IMR-90 (cell line): ENCODE data around the gene TMEM181. TPM values are rescaled to one million over a fixed set of nuclear protein-coding genes. Genes with fewer than 3 reads are reported as not detected.

Experiments
- ATAC-seq: fragments of 200-7000 bp; cut with Tn5 transposase; 2 replicates; pipeline ENCODE4 v1.9.1; 2020; ENCODE audit warnings: low read depth, mild to moderate bottlenecking, moderate library complexity
- BruUV-seq: library from RNA; stranded (reverse); fragments of 400-500 nt; replicated peaks from 2 replicates; lab custom pipeline; 2021; lab: Mats Ljungman, UMichigan
- CTCF ChIA-PET: fragments of 300-600 bp; formaldehyde crosslinking; extraction: SDS; loops from one replicate; lab custom pipeline; 2021; ENCODE audit warnings: antibody characterized with exemption; lab: Yijun Ruan, JAX
- POLR2A ChIA-PET: fragments of 300-600 bp; sonication (Branson Sonifier 250); formaldehyde crosslinking; loops from one replicate; lab custom pipeline; 2022; ENCODE audit warnings: antibody characterized with exemption; ENCODE audit not compliant: unreplicated experiment; lab: Charles Lee
- DNase-seq: peaks from one replicate; pipeline ENCODE4 v3.0.0; 2013
- H2AFZ ChIP-seq: replicated peaks from 2 replicates; pipeline ENCODE3; 2013; ENCODE audit warnings: low read length, mild to moderate bottlenecking; ENCODE audit not compliant: poor library complexity
- H2AK5ac ChIP-seq: 2 replicates; pipeline ENCODE4 v1.6.1; 2013; ENCODE audit warnings: low read depth, low read length, inconsistent platforms
- H2AK9ac ChIP-seq: replicated peaks from 2 replicates; pipeline ENCODE3; 2013; ENCODE audit warnings: mild to moderate bottlenecking, low read depth, low read length, moderate library complexity; ENCODE audit not compliant: poor library complexity
- H2BK120ac ChIP-seq: 2 replicates; pipeline ENCODE4 v1.6.1; 2013; ENCODE audit warnings: low read depth, low read length, inconsistent platforms
- H2BK15ac ChIP-seq: 3 replicates; pipeline ENCODE4 v1.6.1; 2013; ENCODE audit warnings: low read depth, low read length, inconsistent platforms
- H2BK20ac ChIP-seq: 2 replicates; pipeline ENCODE4 v1.6.1; 2013; ENCODE audit warnings: low read depth, mild to moderate bottlenecking, inconsistent platforms, low read length, moderate library complexity
- H2BK5ac ChIP-seq: 2 replicates; pipeline ENCODE4 v1.6.1; 2013; ENCODE audit warnings: mild to moderate bottlenecking, low read depth, low read length, inconsistent platforms; ENCODE audit not compliant: poor library complexity, severe bottlenecking
- H3K14ac ChIP-seq: replicated peaks from 2 replicates; pipeline ENCODE4 v1.6.1; 2013; ENCODE audit warnings: low read depth, low read length, inconsistent platforms
- H3K18ac ChIP-seq: 2 replicates; pipeline ENCODE4 v1.6.1; 2013; ENCODE audit warnings: low read depth, low read length, control low read depth
- H3K23ac ChIP-seq: 2 replicates; pipeline ENCODE4 v1.6.1; 2013; ENCODE audit warnings: low read depth, low read length, inconsistent platforms
- H3K27ac ChIP-seq: 2 replicates; pipeline ENCODE4 v1.5.1; 2013; ENCODE audit warnings: mild to moderate bottlenecking, control low read depth, low read length; ENCODE audit not compliant: insufficient read depth
- H3K27me3 ChIP-seq: 2 replicates; pipeline ENCODE4 v1.6.1; 2013; ENCODE audit warnings: low read length; ENCODE audit not compliant: control insufficient read depth, insufficient read depth
- H3K36me3 ChIP-seq: 2 replicates; pipeline ENCODE4 v1.6.1; 2013; ENCODE audit warnings: low read length, mixed read lengths; ENCODE audit not compliant: control insufficient read depth, insufficient read depth
- H3K4ac ChIP-seq: 2 replicates; pipeline ENCODE4 v1.6.1; 2013; ENCODE audit warnings: low read depth, low read length, inconsistent platforms
- H3K4me1 ChIP-seq: 2 replicates; pipeline ENCODE4 v1.6.1; 2013; ENCODE audit warnings: low read length, mixed read lengths; ENCODE audit not compliant: control insufficient read depth, insufficient read depth
- H3K4me2 ChIP-seq: 2 replicates; pipeline ENCODE4 v1.6.1; 2013; ENCODE audit warnings: low read depth, mild to moderate bottlenecking, control low read depth, low read length, moderate library complexity
- H3K4me3 ChIP-seq: 2 replicates; pipeline ENCODE4 v1.5.1; 2013; ENCODE audit warnings: low read depth, mild to moderate bottlenecking, control low read depth, low read length, moderate library complexity; ENCODE audit not compliant: insufficient read depth
- H3K56ac ChIP-seq: 2 replicates; pipeline ENCODE4 v1.6.1; 2013; ENCODE audit warnings: low read length, inconsistent platforms; ENCODE audit not compliant: insufficient read depth; ENCODE audit errors: extremely low read depth
- H3K79me1 ChIP-seq, 2 experiments: 2 replicates each; pipeline ENCODE4 v1.6.1; 2013; ENCODE audit warnings: low read length in 2 of 2, inconsistent platforms in 1 of 2, low read depth in 1 of 2
- H3K9ac ChIP-seq: 2 replicates; pipeline ENCODE4 v1.6.1; 2013; ENCODE audit warnings: low read depth, low read length, control low read depth
- H3K9me1 ChIP-seq: 2 replicates; pipeline ENCODE4 v1.6.1; 2013; ENCODE audit warnings: low read length, inconsistent platforms; ENCODE audit not compliant: insufficient read depth
- H3K9me3 ChIP-seq: 2 replicates; pipeline ENCODE4 v1.6.1; 2013; ENCODE audit warnings: low read length; ENCODE audit not compliant: control insufficient read depth, insufficient read depth
- H4K20me1 ChIP-seq: 2 replicates; pipeline ENCODE4 v1.6.1; 2013; ENCODE audit warnings: low read length, inconsistent platforms; ENCODE audit not compliant: insufficient read depth
- H4K5ac ChIP-seq: 2 replicates; pipeline ENCODE4 v1.6.1; 2013; ENCODE audit warnings: mild to moderate bottlenecking, low read depth, low read length, control low read depth
- H4K8ac ChIP-seq, 2 experiments: 2 replicates each; pipeline ENCODE4 v1.6.1; 2013; ENCODE audit warnings: low read depth in 2 of 2, low read length in 2 of 2, control low read depth in 1 of 2, inconsistent platforms in 1 of 2
- H4K91ac ChIP-seq: 2 replicates; pipeline ENCODE4 v1.6.1; 2013; ENCODE audit warnings: low read depth, low read length, inconsistent platforms; ENCODE audit not compliant: insufficient read depth
- BHLHE40 ChIP-seq: fragments of 150-350 bp; IDR thresholded peaks from 2 replicates; pipeline ENCODE4 v1.6.1; 2016; ENCODE audit warnings: mild to moderate bottlenecking, low read depth, low read length
- WGBS, 2 experiments: methylation state at CpG; one replicate each; pipeline versions ENCODE4 v1.1.5 to v1.1.7; 2013; ENCODE audit warnings: missing lambda C conversion rate in 2 of 2; ENCODE audit not compliant: insufficient read length in 1 of 2; ENCODE audit errors: extremely low coverage in 2 of 2; 5-methylcytosine and 5-hydroxymethylcytosine counted together
- dilution Hi-C: fragments of 300-500 bp; cut with HindIII; formaldehyde crosslinking; loops from one replicate; pipeline ENCODE4 v1.14.3; 2018; ENCODE audit warnings: low sequenced_read_pairs; ENCODE audit not compliant: unreplicated experiment
- in situ Hi-C: fragments of 300-500 bp; cut with MboI; formaldehyde crosslinking; loops from 3 replicates; pipeline ENCODE4 v1.14.3; 2019; ENCODE audit warnings: low sequenced_read_pairs, inconsistent platforms, mixed read lengths
- intact Hi-C: fragments of 100-400 bp; cut with micrococcal nuclease; formaldehyde crosslinking; loops from 2 replicates; pipeline ENCODE4 v1.10.0; 2022
- polyA plus RNA-seq, 3 experiments: library from polyadenylated mRNA; depleted of rRNA; stranded (reverse); fragments of >200 nt; gene quantifications; 2 replicates each; pipeline ENCODE4 v1.2.3, GENCODE V29; 2012; ENCODE audit warnings: low replicate concordance in 1 of 3
- total RNA-seq: library from RNA; depleted of rRNA; stranded (reverse); fragments of >200 nt; gene quantifications from 2 replicates; pipeline ENCODE4 v1.2.3, GENCODE V29; 2012

Gene TMEM181
- total and polyA plus RNA-seq, 2 of the 4 experiments (the other 2 are of a cell fraction) = 22.8 to 27.8 TPM

DNA sequence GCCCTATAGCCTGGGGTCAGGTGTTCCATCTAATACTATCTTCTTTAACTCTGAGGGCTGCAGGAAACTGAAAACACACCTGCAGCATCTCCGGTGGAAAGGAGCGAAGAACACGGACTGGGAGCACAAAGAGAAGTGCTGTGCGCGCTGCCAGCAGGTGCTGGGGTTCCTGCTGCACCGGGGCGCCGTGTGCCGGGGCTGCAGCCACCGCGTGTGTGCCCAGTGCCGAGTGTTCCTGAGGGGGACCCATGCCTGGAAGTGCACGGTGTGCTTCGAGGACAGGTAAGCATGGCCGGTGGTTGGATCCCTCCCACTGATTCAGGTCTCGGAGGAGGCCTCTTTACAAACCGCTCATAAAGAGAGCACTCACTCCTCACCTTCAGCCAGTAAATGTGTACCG, 105.4 kb downstream of the TMEM181 start:
- Histone ChIP-seq H2AFZ (no peak overlapping the region), H3K4me1 (peaks cover 8% of the 10 kb centered on the region; the same call in 1 of the 2 replicates), H2AK9ac (no peak overlapping the region), H4K20me1 (no peaks in the 10 kb centered on the region), H4K5ac (no peak overlapping the region), H3K56ac (no peak overlapping the region), H3K9me3 (no peaks in the 10 kb centered on the region), H2BK20ac (no peak overlapping the region), H3K4me2 (no peak overlapping the region), H3K23ac (no peak overlapping the region), H3K79me1 (no peaks in the 10 kb centered on the region), H2BK15ac (no peak overlapping the region), H3K27me3 (no peaks in the 10 kb centered on the region), H2BK5ac (no peak overlapping the region), H2BK120ac (no peak overlapping the region), H3K9ac (no peak overlapping the region), H3K4ac (no peak overlapping the region), H2AK5ac (no peak overlapping the region), H4K8ac (no peak overlapping the region), H3K9me1 (no peaks in the 10 kb centered on the region), H3K18ac (no peak overlapping the region), H3K27ac (no peak overlapping the region), H3K14ac (no peak overlapping the region), H3K36me3 (no peaks in the 10 kb centered on the region), H4K91ac (no peak overlapping the region), H3K4me3 (no peak overlapping the region)
- WGBS, 2 experiments = 97% methylated on average over 6 of the region's 18 CpGs; no CpG with 5 or more reads in 1 of the 2 experiments
- no TSS peak for BruUV-seq
- dilution Hi-C loops (no loop called here), intact Hi-C loops (no loop called here), in situ Hi-C loops (no loop called here)
- CTCF ChIA-PET = no interaction called here
- ATAC-seq (no peak), DNase-seq (no peak)
- POLR2A ChIA-PET = no interaction called here
- no peak for TF ChIP-seq BHLHE40
